HepG2 (cell line): Measurements from ENCODE around the gene ZNF503. TPM values are rescaled to one million over a fixed set of nuclear protein-coding genes. Genes with fewer than 3 reads are reported as not detected.

ENCODE experiments used
- GABPB1 ChIP-seq: IDR thresholded peaks from 2 replicates; pipeline ENCODE4 v1.6.1; 2016; ENCODE audit warnings: mild to moderate bottlenecking, missing genetic modification reagents, moderate library complexity, missing compliant biosample characterization
- PAXIP1 ChIP-seq: sonication (generic); formaldehyde crosslinking; conservative IDR thresholded peaks from 2 replicates; pipeline ENCODE4 v1.4.0; 2020; ENCODE audit warnings: mild to moderate bottlenecking, missing genetic modification reagents, moderate library complexity
- POLR2G ChIP-seq: fragments of 200-400 bp; formaldehyde crosslinking; IDR thresholded peaks from 2 replicates; pipeline ENCODE4 v1.6.1; 2018; ENCODE audit warnings: mild to moderate bottlenecking, low read depth, low read length, moderate library complexity
- RORA ChIP-seq: sonication (generic); formaldehyde crosslinking; IDR thresholded peaks from 2 replicates; pipeline ENCODE4 v1.5.0; 2020; ENCODE audit warnings: mild to moderate bottlenecking, missing genetic modification reagents, moderate library complexity
- SMC3 ChIP-seq: IDR thresholded peaks from 2 replicates; pipeline ENCODE4 v1.6.1; 2011; ENCODE audit warnings: low read length, improper control_type of control experiment
- ZFY ChIP-seq: sonication (generic); formaldehyde crosslinking; IDR thresholded peaks from 2 replicates; pipeline ENCODE4 v1.4.0; 2020; ENCODE audit warnings: missing genetic modification reagents
- ZNF224 ChIP-seq: sonication (generic); formaldehyde crosslinking; IDR thresholded peaks from 2 replicates; pipeline ENCODE4 v1.5.0; 2020; ENCODE audit warnings: mild to moderate bottlenecking, missing genetic modification reagents
- ZNF749 ChIP-seq: sonication (generic); formaldehyde crosslinking; IDR thresholded peaks from 2 replicates; pipeline ENCODE4 v1.8.0; 2022; ENCODE audit warnings: mild to moderate bottlenecking, missing genetic modification reagents, moderate library complexity, borderline replicate concordance
- ZNF768 ChIP-seq: sonication (generic); formaldehyde crosslinking; IDR thresholded peaks from 2 replicates; pipeline ENCODE4 v1.4.0; 2020; ENCODE audit warnings: missing genetic modification reagents
- ZNF790 ChIP-seq: sonication (generic); formaldehyde crosslinking; IDR thresholded peaks from 2 replicates; pipeline ENCODE4 v1.8.0; 2022; ENCODE audit warnings: missing genetic modification reagents, mild to moderate bottlenecking, borderline replicate concordance
- ZNF816 ChIP-seq: sonication (generic); formaldehyde crosslinking; IDR thresholded peaks from 2 replicates; pipeline ENCODE4 v1.8.0; 2022; ENCODE audit warnings: missing genetic modification reagents, mild to moderate bottlenecking, borderline replicate concordance
- polyA plus RNA-seq, 8 experiments: library from polyadenylated mRNA; depleted of rRNA in 3 of 8; stranded (reverse) in 7 of 8; unstranded in 1 of 8; fragments of >200 nt; fragmentation: Illumina TruSeq in 4 of 8; extraction: Trizol in 4 of 8; gene quantifications; 2 replicates each; pipeline versions ENCODE4 v1.2.1 to v1.2.3, GENCODE V29; 2011 to 2016; ENCODE audit warnings: low read depth in 4 of 8, missing spikeins in 1 of 8, mixed read lengths in 1 of 8; ENCODE audit not compliant: insufficient read depth in 1 of 8
- total RNA-seq, 5 experiments: library from RNA; depleted of rRNA; stranded (reverse); fragments of >200 nt; fragmentation: Illumina TruSeq; extraction: Trizol; gene quantifications; 2 replicates each; pipeline ENCODE4 v1.2.3, GENCODE V29; 2016; ENCODE audit warnings: low read depth in 1 of 5
- TF ChIP-seq, protein P1 (sequence below): sonication (generic); formaldehyde crosslinking; IDR thresholded peaks from 2 replicates; pipeline ENCODE4 v1.4.0; 2020; ENCODE audit warnings: missing genetic modification reagents
- TF ChIP-seq, protein P2 (sequence below): sonication (generic); formaldehyde crosslinking; IDR thresholded peaks from 2 replicates; pipeline ENCODE4 v1.4.0; 2020; ENCODE audit warnings: missing genetic modification reagents

Gene ZNF503
- total and polyA plus RNA-seq, 2 of the 13 experiments (the other 11 are each of a cell fraction or from before 2014, with no cell fraction given), result 2.7 to 8.3 TPM

GRCh38 chr10:75403939-75404814, 2.6 kb upstream of the ZNF503 start (continued):
- TF ChIP-seq PAXIP1 (CRISPR knock-in tag), result 0 out of 2 replicates have a peak, but pooled peaks have one; percentile 5
- peak; percentile 13 for TF ChIP-seq ZNF768 (CRISPR knock-in tag)
- TF ChIP-seq ZNF749 (CRISPR knock-in tag), result peak; percentile 10; the same call in 1 of the 2 replicates
- TF ChIP-seq ZNF790, result peak; percentile 27; the same call in 1 of the 2 replicates
- 0 out of 2 replicates have a peak, but pooled peaks have one; percentile 38 for TF ChIP-seq ZFY (CRISPR knock-in tag)
- TF ChIP-seq ZNF224 (CRISPR knock-in tag), result 0 out of 2 replicates have a peak, but pooled peaks have one; percentile 45
- TF ChIP-seq ZNF816, result no peak
- TF ChIP-seq GABPB1 (CRISPR knock-in tag), result peak; percentile 66; the same call in 1 of the 2 replicates
- TF ChIP-seq, protein P1, sequence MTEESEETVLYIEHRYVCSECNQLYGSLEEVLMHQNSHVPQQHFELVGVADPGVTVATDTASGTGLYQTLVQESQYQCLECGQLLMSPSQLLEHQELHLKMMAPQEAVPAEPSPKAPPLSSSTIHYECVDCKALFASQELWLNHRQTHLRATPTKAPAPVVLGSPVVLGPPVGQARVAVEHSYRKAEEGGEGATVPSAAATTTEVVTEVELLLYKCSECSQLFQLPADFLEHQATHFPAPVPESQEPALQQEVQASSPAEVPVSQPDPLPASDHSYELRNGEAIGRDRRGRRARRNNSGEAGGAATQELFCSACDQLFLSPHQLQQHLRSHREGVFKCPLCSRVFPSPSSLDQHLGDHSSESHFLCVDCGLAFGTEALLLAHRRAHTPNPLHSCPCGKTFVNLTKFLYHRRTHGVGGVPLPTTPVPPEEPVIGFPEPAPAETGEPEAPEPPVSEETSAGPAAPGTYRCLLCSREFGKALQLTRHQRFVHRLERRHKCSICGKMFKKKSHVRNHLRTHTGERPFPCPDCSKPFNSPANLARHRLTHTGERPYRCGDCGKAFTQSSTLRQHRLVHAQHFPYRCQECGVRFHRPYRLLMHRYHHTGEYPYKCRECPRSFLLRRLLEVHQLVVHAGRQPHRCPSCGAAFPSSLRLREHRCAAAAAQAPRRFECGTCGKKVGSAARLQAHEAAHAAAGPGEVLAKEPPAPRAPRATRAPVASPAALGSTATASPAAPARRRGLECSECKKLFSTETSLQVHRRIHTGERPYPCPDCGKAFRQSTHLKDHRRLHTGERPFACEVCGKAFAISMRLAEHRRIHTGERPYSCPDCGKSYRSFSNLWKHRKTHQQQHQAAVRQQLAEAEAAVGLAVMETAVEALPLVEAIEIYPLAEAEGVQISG (CRISPR knock-in tag), result peak; percentile 12; the same call in 1 of the 2 replicates
- TF ChIP-seq POLR2G, result peak; percentile 59
- TF ChIP-seq, protein P2, sequence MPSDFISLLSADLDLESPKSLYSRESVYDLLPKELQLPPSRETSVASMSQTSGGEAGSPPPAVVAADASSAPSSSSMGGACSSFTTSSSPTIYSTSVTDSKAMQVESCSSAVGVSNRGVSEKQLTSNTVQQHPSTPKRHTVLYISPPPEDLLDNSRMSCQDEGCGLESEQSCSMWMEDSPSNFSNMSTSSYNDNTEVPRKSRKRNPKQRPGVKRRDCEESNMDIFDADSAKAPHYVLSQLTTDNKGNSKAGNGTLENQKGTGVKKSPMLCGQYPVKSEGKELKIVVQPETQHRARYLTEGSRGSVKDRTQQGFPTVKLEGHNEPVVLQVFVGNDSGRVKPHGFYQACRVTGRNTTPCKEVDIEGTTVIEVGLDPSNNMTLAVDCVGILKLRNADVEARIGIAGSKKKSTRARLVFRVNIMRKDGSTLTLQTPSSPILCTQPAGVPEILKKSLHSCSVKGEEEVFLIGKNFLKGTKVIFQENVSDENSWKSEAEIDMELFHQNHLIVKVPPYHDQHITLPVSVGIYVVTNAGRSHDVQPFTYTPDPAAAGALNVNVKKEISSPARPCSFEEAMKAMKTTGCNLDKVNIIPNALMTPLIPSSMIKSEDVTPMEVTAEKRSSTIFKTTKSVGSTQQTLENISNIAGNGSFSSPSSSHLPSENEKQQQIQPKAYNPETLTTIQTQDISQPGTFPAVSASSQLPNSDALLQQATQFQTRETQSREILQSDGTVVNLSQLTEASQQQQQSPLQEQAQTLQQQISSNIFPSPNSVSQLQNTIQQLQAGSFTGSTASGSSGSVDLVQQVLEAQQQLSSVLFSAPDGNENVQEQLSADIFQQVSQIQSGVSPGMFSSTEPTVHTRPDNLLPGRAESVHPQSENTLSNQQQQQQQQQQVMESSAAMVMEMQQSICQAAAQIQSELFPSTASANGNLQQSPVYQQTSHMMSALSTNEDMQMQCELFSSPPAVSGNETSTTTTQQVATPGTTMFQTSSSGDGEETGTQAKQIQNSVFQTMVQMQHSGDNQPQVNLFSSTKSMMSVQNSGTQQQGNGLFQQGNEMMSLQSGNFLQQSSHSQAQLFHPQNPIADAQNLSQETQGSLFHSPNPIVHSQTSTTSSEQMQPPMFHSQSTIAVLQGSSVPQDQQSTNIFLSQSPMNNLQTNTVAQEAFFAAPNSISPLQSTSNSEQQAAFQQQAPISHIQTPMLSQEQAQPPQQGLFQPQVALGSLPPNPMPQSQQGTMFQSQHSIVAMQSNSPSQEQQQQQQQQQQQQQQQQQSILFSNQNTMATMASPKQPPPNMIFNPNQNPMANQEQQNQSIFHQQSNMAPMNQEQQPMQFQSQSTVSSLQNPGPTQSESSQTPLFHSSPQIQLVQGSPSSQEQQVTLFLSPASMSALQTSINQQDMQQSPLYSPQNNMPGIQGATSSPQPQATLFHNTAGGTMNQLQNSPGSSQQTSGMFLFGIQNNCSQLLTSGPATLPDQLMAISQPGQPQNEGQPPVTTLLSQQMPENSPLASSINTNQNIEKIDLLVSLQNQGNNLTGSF (CRISPR knock-in tag), result peak; percentile 17; the same call in 1 of the 2 replicates
- no peak for TF ChIP-seq RORA (CRISPR knock-in tag)
- TF ChIP-seq SMC3, result no peak
